ENCODE results near the gene SPG7. TPM values are rescaled to one million over a fixed set of nuclear protein-coding genes. Genes with fewer than 3 reads are reported as not detected.
A peak's percentile ranks its signal among the peaks of the same experiment; 100 is the strongest.

Gene SPG7
- total RNA-seq, 1 experiment from 2014 or later: 141 TPM

GRCh38 chr16:89507834-89508590 is at the start of gene SPG7 (continued):
- TF ChIP-seq SP1 (CRISPR knock-in tag; conservative IDR thresholded peaks at IDR 0.05) (peak; percentile 66; the same call in 1 of the 2 replicates), JUN (CRISPR knock-in tag; IDR thresholded peaks at IDR 0.05) (no peak), IRF1 (CRISPR knock-in tag; IDR thresholded peaks at IDR 0.05) (no peak), FOXP1 (CRISPR knock-in tag; IDR thresholded peaks at IDR 0.05; ENCODE audit: borderline replicate concordance) (peak; percentile 15; the same call in 1 of the 2 replicates), OVOL2 (CRISPR knock-in tag; IDR thresholded peaks at IDR 0.05; ENCODE audit: borderline replicate concordance) (no peak), CREM (CRISPR knock-in tag; IDR thresholded peaks at IDR 0.05) (no peak), ZNF423 (CRISPR knock-in tag; IDR thresholded peaks at IDR 0.05) (no peak), ZNF138 (CRISPR knock-in tag; conservative IDR thresholded peaks at IDR 0.05) (peak; percentile 86; the same call in 1 of the 2 replicates), ZNF317 (CRISPR knock-in tag; IDR thresholded peaks at IDR 0.05; ENCODE audit: borderline replicate concordance, low read depth) (no peak; the same call in 1 of the 2 replicates)

GRCh38 chr16:89458551-89458950 is 49.7 kb upstream of the SPG7 start:
- Mint-ChIP-seq H3K9me3 (peaks cover 14% of the 10 kb centered on the region), H3K27me3 (ENCODE audit: low read depth) (no peaks in the 10 kb centered on the region), H3K27ac (peak overlapping the region; percentile 89), H3K4me3 (no peak overlapping the region), H3K4me1 (peaks cover 19% of the 10 kb centered on the region), H3K36me3 (peaks cover 21% of the 10 kb centered on the region)
- no peak for DNase-seq (ENCODE audit: low spot score)
- ATAC-seq: no peak
- no peak for TF ChIP-seq USF2 (CRISPR knock-in tag; IDR thresholded peaks at IDR 0.05)
- no peak for TF ChIP-seq ZNF396 (CRISPR knock-in tag; IDR thresholded peaks at IDR 0.05; ENCODE audit: borderline replicate concordance)
- no peak for TF ChIP-seq E2F5 (CRISPR knock-in tag; IDR thresholded peaks at IDR 0.05)
- TF ChIP-seq ATF1 (CRISPR knock-in tag; IDR thresholded peaks at IDR 0.05): no peak
- TF ChIP-seq HMGXB4 (CRISPR knock-in tag; IDR thresholded peaks at IDR 0.05): no peak
- no peak for TF ChIP-seq RORB (CRISPR knock-in tag; IDR thresholded peaks at IDR 0.05)
- TF ChIP-seq E2F4 (CRISPR knock-in tag; IDR thresholded peaks at IDR 0.05; ENCODE audit: borderline replicate concordance, low read depth): no peak
- CTCF ChIA-PET: interaction anchor here (0.8 kb wide), 1 partner anchor 165 kb away, joined by 3 read pairs; no protein-coding TSS in a partner anchor
- POLR2A ChIA-PET: interaction anchor here (0.9 kb wide), 1 partner anchor 14 kb away, joined by 3 read pairs; no protein-coding TSS in a partner anchor

GRCh38 chr16:89458967-89459366 is 49.2 kb upstream of the SPG7 start:
- peaks cover 25% of the 10 kb centered on the region for H3K36me3 Mint-ChIP-seq
- TF ChIP-seq ZNF138 (CRISPR knock-in tag; conservative IDR thresholded peaks at IDR 0.05): no peak
- TF ChIP-seq SMAD4 (CRISPR knock-in tag; IDR thresholded peaks at IDR 0.05): no peak
- TF ChIP-seq ZNF671 (CRISPR knock-in tag; IDR thresholded peaks at IDR 0.05): no peak
- TF ChIP-seq TEAD1 (CRISPR knock-in tag; IDR thresholded peaks at IDR 0.05): no peak
- TF ChIP-seq NR2C2 (CRISPR knock-in tag; IDR thresholded peaks at IDR 0.05): no peak
- TF ChIP-seq NFYB (CRISPR knock-in tag; conservative IDR thresholded peaks at IDR 0.05; ENCODE audit: low read depth): no peak
- TF ChIP-seq FOXJ3 (CRISPR knock-in tag; IDR thresholded peaks at IDR 0.05; ENCODE audit: borderline replicate concordance): no peak
- no peak for TF ChIP-seq GABPB1 (CRISPR knock-in tag; IDR thresholded peaks at IDR 0.05)
- no peak for TF ChIP-seq STAT6 (CRISPR knock-in tag; conservative IDR thresholded peaks at IDR 0.05; ENCODE audit: low read depth)
- TF ChIP-seq EMX1 (CRISPR knock-in tag; IDR thresholded peaks at IDR 0.05): no peak
- H3K9me3 Mint-ChIP-seq: peaks cover 14% of the 10 kb centered on the region
- POLR2A ChIA-PET: no interaction called here
- H3K27ac Mint-ChIP-seq: peak overlapping the region; percentile 89
- no peaks in the 10 kb centered on the region for H3K27me3 Mint-ChIP-seq (ENCODE audit: low read depth)
- DNase-seq (ENCODE audit: low spot score) (no peak), ATAC-seq (no peak)
- CTCF ChIA-PET: interaction anchor here (0.8 kb wide), 1 partner anchor 165 kb away, joined by 3 read pairs; no protein-coding TSS in a partner anchor
- no peak overlapping the region for H3K4me3 Mint-ChIP-seq
- peaks cover 15% of the 10 kb centered on the region for H3K4me1 Mint-ChIP-seq

Measured in WTC11 (cell line).